Spleen (tissue), 11 donors: ENCODE data around the gene BCL2. TPM values are rescaled to one million over a fixed set of nuclear protein-coding genes. Genes with fewer than 3 reads are reported as not detected.

Experiments
- DNase-seq: peaks from one replicate; pipeline ENCODE4 v3.0.0-alpha.2; 2020
- H3K27ac ChIP-seq, 8 donors: fragments of 200-600 bp; sonication (generic) in 7 of 8; 1 replicate in 4 of 8; 2 replicates in 4 of 8; pipeline versions ENCODE4 v1.5.0 to v1.8.0; 2016 to 2021; ENCODE audit warnings: inconsistent platforms in 4 of 8, mild to moderate bottlenecking in 4 of 8, moderate library complexity in 1 of 8
- H3K27me3 ChIP-seq, 7 donors: fragments of 200-600 bp; sonication (generic) in 6 of 7; replicated peaks in 1 of 7; 1 replicate in 4 of 7; 2 replicates in 3 of 7; pipeline versions ENCODE4 v1.5.0 to v1.8.0; 2016 to 2021; ENCODE audit warnings: inconsistent platforms in 3 of 7, mild to moderate bottlenecking in 1 of 7
- H3K36me3 ChIP-seq, 6 donors: fragments of 200-600 bp; sonication (generic) in 5 of 6; 1 replicate in 4 of 6; 2 replicates in 2 of 6; pipeline versions ENCODE4 v1.5.0 to v1.8.0; 2016 to 2021; ENCODE audit warnings: inconsistent platforms in 2 of 6
- H3K4me1 ChIP-seq, 6 donors: fragments of 200-600 bp; sonication (generic) in 5 of 6; 1 replicate in 3 of 6; 2 replicates in 3 of 6; pipeline versions ENCODE4 v1.5.0 to v1.8.0; 2016 to 2021; ENCODE audit warnings: inconsistent platforms in 3 of 6
- H3K4me3 ChIP-seq, 8 donors: fragments of 200-600 bp; sonication (generic) in 7 of 8; 1 replicate in 4 of 8; 2 replicates in 4 of 8; pipeline versions ENCODE4 v1.5.0 to v1.8.0; 2016 to 2021; ENCODE audit warnings: inconsistent platforms in 4 of 8, mild to moderate bottlenecking in 4 of 8, moderate library complexity in 2 of 8
- H3K9me3 ChIP-seq, 8 donors: fragments of 200-600 bp; sonication (generic) in 7 of 8; 1 replicate in 4 of 8; 2 replicates in 4 of 8; pipeline versions ENCODE4 v1.5.0 to v1.8.0; 2016 to 2021; ENCODE audit warnings: inconsistent platforms in 4 of 8
- POLR2A ChIP-seq, 3 donors: fragments of 450-650 bp; IDR thresholded peaks; one replicate each; pipeline ENCODE4 v1.5.1; 2017; ENCODE audit warnings: antibody characterized with exemption in 3 of 3, mild to moderate bottlenecking in 1 of 3
- POLR2AphosphoS5 ChIP-seq, 3 donors: sonication (generic); formaldehyde crosslinking; IDR thresholded peaks; one replicate each; pipeline ENCODE4 v1.5.1; 2017; ENCODE audit warnings: antibody characterized with exemption in 3 of 3
- WGBS, 5 donors: extraction: QIAGEN DNeasy Blood & Tissue Kit in 3 of 5; methylation state at CpG; one replicate each; pipeline versions ENCODE4 v1.1.5 to v1.1.7; 2013 to 2018; 5-methylcytosine and 5-hydroxymethylcytosine counted together
- intact Hi-C: fragments of 100-400 bp; cut with DNase I; formaldehyde crosslinking; loops from one replicate; pipeline ENCODE4 v1.15.0; 2023; ENCODE audit warnings: low total_unique reads
- polyA plus RNA-seq, 3 donors: library from polyadenylated mRNA; stranded (reverse); fragments of 200-250 nt; gene quantifications; one replicate each; pipeline ENCODE4 v1.2.1, GENCODE V29; 2013
- total RNA-seq, 7 donors: library from RNA; depleted of rRNA in 3 of 7; stranded (reverse); fragments of >200 nt in 3 of 7; fragmentation: NEBNext Ultra II Directional in 4 of 7; extraction: Animal tissue kit (Norgen Biotek cat#: 25700) in 4 of 7; gene quantifications; one replicate each; pipeline versions ENCODE4 v1.1.0 to v1.2.1, GENCODE V29; 2016 to 2021
- TF ChIP-seq, protein P1 (sequence below), 11 experiments: fragments of 200-600 bp in 7 of 11; fragments of 450-650 bp in 4 of 11; sonication (generic) in 4 of 11; IDR thresholded peaks in 8 of 11; conservative IDR thresholded peaks in 3 of 11; 1 replicate in 7 of 11; 2 replicates in 4 of 11; pipeline versions ENCODE4 v1.4.0 to v1.8.0; 2016 to 2021; ENCODE audit warnings: antibody characterized with exemption in 11 of 11, inconsistent platforms in 4 of 11, mild to moderate bottlenecking in 1 of 11
- donor health status: healthy with polysubstance abuse.
- donor health status: DM: no; HTN: no; CAD: no; lungs with moderate emphysema.
- donor health status: DM: no; HTN: no; CAD: no.
- donor health status: Bipolar disorder and iron deficiency.
- donor health status: healthy.
- donor health status: DM: no; HTN: no; CAD: no.
- donor health status: DM: yes; HTN: yes; CAD: no.

Gene BCL2
- total and polyA plus RNA-seq, 10 donors = 9.6 to 112 (median 69.1) TPM

DNA sequence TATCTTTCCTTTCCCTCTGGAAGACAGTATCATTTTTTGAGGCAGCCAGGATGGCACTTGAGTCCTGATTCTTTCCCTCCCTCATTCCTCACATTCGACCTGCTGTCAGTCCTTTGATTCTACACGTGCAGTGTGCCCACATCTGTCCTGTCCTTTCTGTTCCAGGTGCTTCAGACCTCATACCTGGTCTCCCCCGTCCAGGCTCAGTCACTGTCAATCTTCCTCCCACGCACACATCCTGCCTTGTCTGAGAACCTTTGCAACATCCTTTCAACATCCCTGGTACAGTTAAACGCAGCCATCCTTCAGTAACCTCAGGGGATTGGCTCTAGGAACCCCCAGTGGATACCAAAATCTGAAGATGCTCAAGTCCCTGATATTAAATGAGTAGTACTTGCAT is 10.1 kb downstream of the BCL2 start:
- Histone ChIP-seq H3K4me3 (no peak overlapping the region), H3K4me1 (peaks cover 46 to 100% (median 92%) of the 10 kb centered on the region in 6 donors), H3K27me3 (no peaks in the 10 kb centered on the region), H3K9me3 (no peaks in the 10 kb centered on the region), H3K36me3 (no peaks in the 10 kb centered on the region), H3K27ac (peak overlapping the region in 3 of 8 donors; percentile 2 to 61 (median 22))
- intact Hi-C loops = no loop called here
- TF ChIP-seq POLR2AphosphoS5 (IDR thresholded peaks at IDR 0.05) (peak in 1 of 3 donors; percentile 45), POLR2A (IDR thresholded peaks at IDR 0.05) (no peak)
- WGBS, 5 donors = 57 to 65% (median 60%) methylated on average over 5 of the region's 5 CpGs
- DNase-seq = no peak

DNA sequence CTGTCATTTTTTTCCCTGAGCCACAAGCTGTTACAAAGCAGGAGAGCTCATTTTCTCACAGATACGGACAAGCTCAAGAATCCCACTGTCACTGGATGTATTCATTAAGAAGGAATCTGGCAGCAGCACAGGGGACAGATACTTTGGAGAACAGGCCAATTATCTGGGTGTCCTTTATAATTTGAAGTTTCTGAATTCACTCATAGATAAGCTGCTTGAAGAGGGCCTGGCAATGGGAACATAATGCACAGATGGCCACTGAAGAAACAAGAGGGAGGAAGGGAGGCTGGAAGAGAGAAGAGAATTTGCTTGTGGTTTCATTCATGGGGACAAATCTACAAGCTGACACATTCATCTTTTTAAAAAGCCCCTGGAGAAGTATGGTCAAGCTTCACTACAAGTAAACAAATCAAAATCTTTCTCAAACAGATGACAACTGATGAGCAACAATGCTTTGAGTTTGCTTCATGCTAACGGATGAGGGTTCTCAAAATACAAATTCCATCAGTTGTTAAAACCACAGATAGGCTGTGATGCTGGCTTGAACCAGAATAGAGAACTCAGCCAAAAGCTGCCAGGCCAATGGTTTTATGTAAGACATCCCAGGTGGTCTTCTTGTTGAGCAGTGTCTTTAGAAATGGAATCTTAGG is 11.9 kb downstream of the BCL2 start:
- WGBS, 5 donors = 37 to 61% (median 54%) methylated on average over 2 of the region's 2 CpGs

DNA sequence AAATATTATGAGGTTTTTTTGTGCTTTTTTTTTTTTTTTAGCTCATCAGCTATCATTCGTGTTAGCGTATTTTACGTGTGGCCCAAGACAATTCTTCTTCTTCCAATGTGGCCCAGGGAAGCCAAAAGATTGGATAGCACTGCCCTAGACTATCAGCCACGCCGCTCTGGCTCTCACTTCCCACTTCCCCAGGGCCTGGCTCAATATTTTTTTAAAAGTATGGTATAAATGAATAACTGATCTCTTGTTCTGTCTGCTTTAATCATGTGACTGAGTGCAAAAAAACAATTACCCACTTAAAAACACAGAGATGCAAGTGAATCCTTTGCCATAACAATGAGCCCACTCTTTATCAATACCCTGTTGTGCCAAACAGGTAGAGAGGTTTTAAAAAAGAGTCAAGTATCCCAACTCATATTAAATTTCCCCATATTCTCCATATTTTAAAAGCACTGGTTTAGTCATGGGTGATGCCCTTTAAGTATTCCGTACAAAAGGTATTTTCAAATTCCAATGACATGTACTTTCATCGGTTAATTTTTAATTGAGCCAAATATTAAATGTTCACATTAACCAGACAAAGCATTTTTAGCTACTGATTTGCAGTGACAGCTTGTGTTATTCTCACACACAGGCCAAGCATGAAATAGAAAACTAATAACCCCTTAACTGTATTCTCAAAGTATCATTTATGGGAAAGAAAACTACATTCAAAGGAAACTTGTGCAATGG is 12.6 kb downstream of the BCL2 start:
- no peak for DNase-seq
- peak overlapping the region in 6 of 8 donors; percentile 35 to 58 (median 55) for H3K27ac ChIP-seq
- no peaks in the 10 kb centered on the region for H3K9me3 ChIP-seq
- no peaks in the 10 kb centered on the region for H3K27me3 ChIP-seq
- TF ChIP-seq POLR2AphosphoS5 (IDR thresholded peaks at IDR 0.05) (no peak), POLR2A (IDR thresholded peaks at IDR 0.05) (no peak)
- TF ChIP-seq, protein P1, sequence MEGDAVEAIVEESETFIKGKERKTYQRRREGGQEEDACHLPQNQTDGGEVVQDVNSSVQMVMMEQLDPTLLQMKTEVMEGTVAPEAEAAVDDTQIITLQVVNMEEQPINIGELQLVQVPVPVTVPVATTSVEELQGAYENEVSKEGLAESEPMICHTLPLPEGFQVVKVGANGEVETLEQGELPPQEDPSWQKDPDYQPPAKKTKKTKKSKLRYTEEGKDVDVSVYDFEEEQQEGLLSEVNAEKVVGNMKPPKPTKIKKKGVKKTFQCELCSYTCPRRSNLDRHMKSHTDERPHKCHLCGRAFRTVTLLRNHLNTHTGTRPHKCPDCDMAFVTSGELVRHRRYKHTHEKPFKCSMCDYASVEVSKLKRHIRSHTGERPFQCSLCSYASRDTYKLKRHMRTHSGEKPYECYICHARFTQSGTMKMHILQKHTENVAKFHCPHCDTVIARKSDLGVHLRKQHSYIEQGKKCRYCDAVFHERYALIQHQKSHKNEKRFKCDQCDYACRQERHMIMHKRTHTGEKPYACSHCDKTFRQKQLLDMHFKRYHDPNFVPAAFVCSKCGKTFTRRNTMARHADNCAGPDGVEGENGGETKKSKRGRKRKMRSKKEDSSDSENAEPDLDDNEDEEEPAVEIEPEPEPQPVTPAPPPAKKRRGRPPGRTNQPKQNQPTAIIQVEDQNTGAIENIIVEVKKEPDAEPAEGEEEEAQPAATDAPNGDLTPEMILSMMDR (IDR thresholded peaks at IDR 0.05 in 8 of 11, conservative IDR thresholded peaks at IDR 0.05 in 3 of 11) = no peak
- intact Hi-C loops = no loop called here
- peaks cover 48 to 100% (median 93%) of the 10 kb centered on the region in 6 donors for H3K4me1 ChIP-seq
- no peak overlapping the region for H3K4me3 ChIP-seq
- no peaks in the 10 kb centered on the region for H3K36me3 ChIP-seq
- WGBS, 5 donors = 80 to 91% (median 83%) methylated on average over 7 of the region's 7 CpGs

More for the DNA sequence above, 11.9 kb downstream of the BCL2 start:
- peaks cover 48 to 100% (median 92%) of the 10 kb centered on the region in 6 donors for H3K4me1 ChIP-seq
- H3K9me3 ChIP-seq = no peaks in the 10 kb centered on the region
- no peak overlapping the region for H3K4me3 ChIP-seq
- no peaks in the 10 kb centered on the region for H3K27me3 ChIP-seq
- TF ChIP-seq, protein P1 (IDR thresholded peaks at IDR 0.05 in 8 of 11, conservative IDR thresholded peaks at IDR 0.05 in 3 of 11) = no peak
- no peak for TF ChIP-seq POLR2AphosphoS5 (IDR thresholded peaks at IDR 0.05)
- TF ChIP-seq POLR2A (IDR thresholded peaks at IDR 0.05) = no peak
- peak overlapping the region in 7 of 8 donors; percentile 6 to 58 (median 45) for H3K27ac ChIP-seq
- DNase-seq = no peak
- intact Hi-C loops = no loop called here
- no peaks in the 10 kb centered on the region for H3K36me3 ChIP-seq

DNA sequence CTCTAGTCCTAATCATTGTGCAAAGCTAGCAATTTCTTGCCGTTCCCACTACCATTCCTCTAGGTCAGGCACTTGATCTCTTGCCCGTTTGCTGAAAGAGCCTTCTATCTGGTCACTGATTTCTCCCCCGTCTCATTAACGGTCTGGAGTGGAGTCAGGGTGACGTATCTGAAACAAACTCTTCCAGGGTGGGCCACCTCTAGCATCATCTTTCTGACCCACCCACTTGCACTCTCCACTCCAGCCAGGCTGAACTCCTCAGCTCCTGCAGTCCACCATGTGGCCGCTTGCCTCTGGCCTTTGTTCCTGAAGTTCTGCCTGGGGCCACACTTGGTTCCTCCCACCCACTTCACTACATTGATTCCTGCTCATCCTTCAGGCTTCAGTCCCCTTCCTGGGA is 13.3 kb downstream of the BCL2 start:
- Histone ChIP-seq H3K27ac (peak overlapping the region in 5 of 8 donors; percentile 4 to 58 (median 35)), H3K27me3 (no peaks in the 10 kb centered on the region), H3K36me3 (peaks cover 0 to 3% (median 0%) of the 10 kb centered on the region in 6 donors), H3K9me3 (no peaks in the 10 kb centered on the region), H3K4me3 (no peak overlapping the region), H3K4me1 (peaks cover 51 to 100% (median 93%) of the 10 kb centered on the region in 6 donors)
- intact Hi-C loops = no loop called here
- DNase-seq = no peak
- TF ChIP-seq, protein P1 (IDR thresholded peaks at IDR 0.05 in 8 of 11, conservative IDR thresholded peaks at IDR 0.05 in 3 of 11) = no peak
- TF ChIP-seq POLR2AphosphoS5 (IDR thresholded peaks at IDR 0.05) (no peak), POLR2A (IDR thresholded peaks at IDR 0.05) (no peak)
- WGBS, 5 donors = 74 to 83% (median 79%) methylated on average over 6 of the region's 6 CpGs
